HepG2 (cell line): ENCODE measurements around the gene CMTM4. TPM values are rescaled to one million over a fixed set of nuclear protein-coding genes. Genes with fewer than 3 reads are reported as not detected.

Source experiments
- AGO1 ChIP-seq: fragments of 200-400 bp; formaldehyde crosslinking; IDR thresholded peaks from 2 replicates; pipeline ENCODE4 v1.6.1; 2017; ENCODE audit warnings: mild to moderate bottlenecking, low read depth, low read length, moderate library complexity; ENCODE audit not compliant: poor library complexity, severe bottlenecking
- HMGA1 ChIP-seq: sonication (generic); formaldehyde crosslinking; conservative IDR thresholded peaks from 2 replicates; pipeline ENCODE4 v1.4.0; 2020; ENCODE audit warnings: missing genetic modification reagents
- KDM1A ChIP-seq: IDR thresholded peaks from 2 replicates; pipeline ENCODE4 v1.6.1; 2016; ENCODE audit warnings: missing compliant biosample characterization
- PAF1 ChIP-seq: IDR thresholded peaks from 2 replicates; pipeline ENCODE4 v1.6.1; 2016; ENCODE audit warnings: missing genetic modification reagents, missing compliant biosample characterization
- POGZ ChIP-seq: sonication (generic); formaldehyde crosslinking; IDR thresholded peaks from 2 replicates; pipeline ENCODE4 v1.4.0; 2020; ENCODE audit warnings: mild to moderate bottlenecking, missing genetic modification reagents
- RBM39 ChIP-seq: fragments of 200-400 bp; formaldehyde crosslinking; IDR thresholded peaks from one replicate; pipeline ENCODE4 v1.6.1; 2018; ENCODE audit warnings: antibody characterized with exemption, mild to moderate bottlenecking, low read depth, low read length; ENCODE audit not compliant: poor library complexity, severe bottlenecking
- SALL1 ChIP-seq: sonication (generic); formaldehyde crosslinking; IDR thresholded peaks from 2 replicates; pipeline ENCODE4 v1.8.0; 2022; ENCODE audit warnings: mild to moderate bottlenecking, missing genetic modification reagents
- ZNF329 ChIP-seq: sonication (generic); formaldehyde crosslinking; IDR thresholded peaks from 2 replicates; pipeline ENCODE4 v1.9.0; 2021; ENCODE audit warnings: low read depth, mild to moderate bottlenecking, missing genetic modification reagents
- ZNF460 ChIP-seq: sonication (generic); formaldehyde crosslinking; IDR thresholded peaks from 2 replicates; pipeline ENCODE4 v1.5.1; 2020; ENCODE audit warnings: missing genetic modification reagents, mild to moderate bottlenecking, borderline replicate concordance
- ZZZ3 ChIP-seq: sonication (generic); formaldehyde crosslinking; IDR thresholded peaks from 2 replicates; pipeline ENCODE4 v1.4.0; 2020; ENCODE audit warnings: missing genetic modification reagents, mild to moderate bottlenecking, borderline replicate concordance
- polyA plus RNA-seq, 8 experiments: library from polyadenylated mRNA; depleted of rRNA in 3 of 8; stranded (reverse) in 7 of 8; unstranded in 1 of 8; fragments of >200 nt; fragmentation: Illumina TruSeq in 4 of 8; extraction: Trizol in 4 of 8; gene quantifications; 2 replicates each; pipeline versions ENCODE4 v1.2.1 to v1.2.3, GENCODE V29; 2011 to 2016; ENCODE audit warnings: low read depth in 4 of 8, missing spikeins in 1 of 8, mixed read lengths in 1 of 8; ENCODE audit not compliant: insufficient read depth in 1 of 8
- total RNA-seq, 5 experiments: library from RNA; depleted of rRNA; stranded (reverse); fragments of >200 nt; fragmentation: Illumina TruSeq; extraction: Trizol; gene quantifications; 2 replicates each; pipeline ENCODE4 v1.2.3, GENCODE V29; 2016; ENCODE audit warnings: low read depth in 1 of 5
- TF ChIP-seq, protein P1 (sequence below): sonication (generic); formaldehyde crosslinking; IDR thresholded peaks from 2 replicates; pipeline ENCODE4 v1.5.1; 2020; ENCODE audit warnings: mild to moderate bottlenecking, missing genetic modification reagents, borderline replicate concordance
- TF ChIP-seq, protein P2 (sequence below): sonication (generic); formaldehyde crosslinking; conservative IDR thresholded peaks from 2 replicates; pipeline ENCODE4 v1.8.0; 2022; ENCODE audit warnings: low read depth, missing genetic modification reagents
- TF ChIP-seq, protein P3 (sequence below): sonication (generic); formaldehyde crosslinking; IDR thresholded peaks from 2 replicates; pipeline ENCODE4 v1.5.0; 2020; ENCODE audit warnings: missing genetic modification reagents
- TF ChIP-seq, protein P4 (sequence below): sonication (generic); formaldehyde crosslinking; IDR thresholded peaks from 2 replicates; pipeline ENCODE4 v1.5.0; 2020; ENCODE audit warnings: mild to moderate bottlenecking, missing genetic modification reagents
- TF ChIP-seq, protein P5 (sequence below): IDR thresholded peaks from 2 replicates; pipeline ENCODE4 v1.4.0; 2020; ENCODE audit warnings: mild to moderate bottlenecking, missing genetic modification reagents

Gene CMTM4
- total and polyA plus RNA-seq, 2 of the 13 experiments (the other 11 are each of a cell fraction or from before 2014, with no cell fraction given): 32.0 to 36.3 TPM

DNA sequence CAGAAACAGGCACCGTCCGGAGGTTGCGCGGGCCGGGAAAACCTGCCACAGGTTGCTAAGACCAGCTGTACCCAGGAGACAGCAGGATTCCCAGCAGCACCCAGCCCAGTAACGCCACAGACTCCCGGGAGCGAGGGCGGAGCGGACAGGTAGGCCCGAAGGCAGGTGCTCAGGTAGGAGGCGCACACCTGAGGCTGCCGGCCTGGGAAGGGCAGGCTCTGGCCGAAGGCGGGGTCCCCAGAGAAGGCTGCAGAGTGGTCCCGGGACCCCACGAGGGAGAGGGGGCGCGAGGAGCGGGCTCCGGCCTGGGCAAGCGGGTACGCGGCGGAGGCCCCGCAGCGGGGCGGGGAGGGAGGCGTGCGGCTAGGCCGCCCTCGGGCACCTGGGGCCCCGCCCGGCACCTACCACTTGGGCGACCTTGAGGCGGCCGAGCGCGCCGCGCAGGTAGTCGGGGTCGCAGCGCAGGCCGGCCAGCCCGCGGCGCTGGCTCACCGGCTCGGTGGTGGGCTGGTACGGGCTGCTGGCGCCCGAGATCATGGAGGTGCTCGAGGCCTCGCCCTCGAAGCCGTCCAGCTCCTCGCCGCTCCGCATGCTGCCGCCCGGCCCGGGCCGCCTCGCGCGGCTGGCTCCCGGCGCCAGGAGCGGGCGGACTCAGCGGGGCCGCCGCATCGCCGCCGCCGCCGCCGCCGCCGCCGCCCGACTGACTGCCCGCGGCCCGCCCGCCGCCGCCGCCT lies 441 bp downstream of the CMTM4 start (continued):
- TF ChIP-seq ZZZ3 (CRISPR knock-in tag): no peak
- peak; percentile 61; the same call in 1 of the 2 replicates for TF ChIP-seq ZNF329 (CRISPR knock-in tag)
- no peak for TF ChIP-seq RBM39
- TF ChIP-seq PAF1 (CRISPR knock-in tag): no peak
- TF ChIP-seq KDM1A (CRISPR knock-in tag): no peak
- TF ChIP-seq, protein P1, sequence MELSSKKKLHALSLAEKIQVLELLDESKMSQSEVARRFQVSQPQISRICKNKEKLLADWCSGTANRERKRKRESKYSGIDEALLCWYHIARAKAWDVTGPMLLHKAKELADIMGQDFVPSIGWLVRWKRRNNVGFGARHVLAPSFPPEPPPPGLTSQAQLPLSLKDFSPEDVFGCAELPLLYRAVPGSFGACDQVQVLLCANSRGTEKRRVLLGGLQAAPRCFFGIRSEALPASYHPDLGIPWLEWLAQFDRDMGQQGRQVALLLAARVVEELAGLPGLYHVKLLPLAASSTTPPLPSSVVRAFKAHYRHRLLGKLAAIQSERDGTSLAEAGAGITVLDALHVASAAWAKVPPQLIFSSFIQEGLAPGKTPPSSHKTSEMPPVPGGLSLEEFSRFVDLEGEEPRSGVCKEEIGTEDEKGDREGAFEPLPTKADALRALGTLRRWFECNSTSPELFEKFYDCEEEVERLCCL (CRISPR knock-in tag): no peak
- TF ChIP-seq, protein P2, sequence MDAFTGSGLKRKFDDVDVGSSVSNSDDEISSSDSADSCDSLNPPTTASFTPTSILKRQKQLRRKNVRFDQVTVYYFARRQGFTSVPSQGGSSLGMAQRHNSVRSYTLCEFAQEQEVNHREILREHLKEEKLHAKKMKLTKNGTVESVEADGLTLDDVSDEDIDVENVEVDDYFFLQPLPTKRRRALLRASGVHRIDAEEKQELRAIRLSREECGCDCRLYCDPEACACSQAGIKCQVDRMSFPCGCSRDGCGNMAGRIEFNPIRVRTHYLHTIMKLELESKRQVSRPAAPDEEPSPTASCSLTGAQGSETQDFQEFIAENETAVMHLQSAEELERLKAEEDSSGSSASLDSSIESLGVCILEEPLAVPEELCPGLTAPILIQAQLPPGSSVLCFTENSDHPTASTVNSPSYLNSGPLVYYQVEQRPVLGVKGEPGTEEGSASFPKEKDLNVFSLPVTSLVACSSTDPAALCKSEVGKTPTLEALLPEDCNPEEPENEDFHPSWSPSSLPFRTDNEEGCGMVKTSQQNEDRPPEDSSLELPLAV (CRISPR knock-in tag): no peak
- TF ChIP-seq, protein P3, sequence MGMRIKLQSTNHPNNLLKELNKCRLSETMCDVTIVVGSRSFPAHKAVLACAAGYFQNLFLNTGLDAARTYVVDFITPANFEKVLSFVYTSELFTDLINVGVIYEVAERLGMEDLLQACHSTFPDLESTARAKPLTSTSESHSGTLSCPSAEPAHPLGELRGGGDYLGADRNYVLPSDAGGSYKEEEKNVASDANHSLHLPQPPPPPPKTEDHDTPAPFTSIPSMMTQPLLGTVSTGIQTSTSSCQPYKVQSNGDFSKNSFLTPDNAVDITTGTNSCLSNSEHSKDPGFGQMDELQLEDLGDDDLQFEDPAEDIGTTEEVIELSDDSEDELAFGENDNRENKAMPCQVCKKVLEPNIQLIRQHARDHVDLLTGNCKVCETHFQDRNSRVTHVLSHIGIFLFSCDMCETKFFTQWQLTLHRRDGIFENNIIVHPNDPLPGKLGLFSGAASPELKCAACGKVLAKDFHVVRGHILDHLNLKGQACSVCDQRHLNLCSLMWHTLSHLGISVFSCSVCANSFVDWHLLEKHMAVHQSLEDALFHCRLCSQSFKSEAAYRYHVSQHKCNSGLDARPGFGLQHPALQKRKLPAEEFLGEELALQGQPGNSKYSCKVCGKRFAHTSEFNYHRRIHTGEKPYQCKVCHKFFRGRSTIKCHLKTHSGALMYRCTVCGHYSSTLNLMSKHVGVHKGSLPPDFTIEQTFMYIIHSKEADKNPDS (CRISPR knock-in tag): no peak
- TF ChIP-seq HMGA1: no peak
- peak; percentile 32; the same call in 1 of the 2 replicates for TF ChIP-seq SALL1 (CRISPR knock-in tag)
- no peak for TF ChIP-seq POGZ (CRISPR knock-in tag)
- TF ChIP-seq, protein P4, sequence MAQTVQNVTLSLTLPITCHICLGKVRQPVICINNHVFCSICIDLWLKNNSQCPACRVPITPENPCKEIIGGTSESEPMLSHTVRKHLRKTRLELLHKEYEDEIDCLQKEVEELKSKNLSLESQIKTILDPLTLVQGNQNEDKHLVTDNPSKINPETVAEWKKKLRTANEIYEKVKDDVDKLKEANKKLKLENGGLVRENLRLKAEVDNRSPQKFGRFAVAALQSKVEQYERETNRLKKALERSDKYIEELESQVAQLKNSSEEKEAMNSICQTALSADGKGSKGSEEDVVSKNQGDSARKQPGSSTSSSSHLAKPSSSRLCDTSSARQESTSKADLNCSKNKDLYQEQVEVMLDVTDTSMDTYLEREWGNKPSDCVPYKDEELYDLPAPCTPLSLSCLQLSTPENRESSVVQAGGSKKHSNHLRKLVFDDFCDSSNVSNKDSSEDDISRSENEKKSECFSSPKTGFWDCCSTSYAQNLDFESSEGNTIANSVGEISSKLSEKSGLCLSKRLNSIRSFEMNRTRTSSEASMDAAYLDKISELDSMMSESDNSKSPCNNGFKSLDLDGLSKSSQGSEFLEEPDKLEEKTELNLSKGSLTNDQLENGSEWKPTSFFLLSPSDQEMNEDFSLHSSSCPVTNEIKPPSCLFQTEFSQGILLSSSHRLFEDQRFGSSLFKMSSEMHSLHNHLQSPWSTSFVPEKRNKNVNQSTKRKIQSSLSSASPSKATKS (CRISPR knock-in tag): no peak
- TF ChIP-seq AGO1: peak; percentile 26
- no peak for TF ChIP-seq ZNF460
- TF ChIP-seq, protein P5, sequence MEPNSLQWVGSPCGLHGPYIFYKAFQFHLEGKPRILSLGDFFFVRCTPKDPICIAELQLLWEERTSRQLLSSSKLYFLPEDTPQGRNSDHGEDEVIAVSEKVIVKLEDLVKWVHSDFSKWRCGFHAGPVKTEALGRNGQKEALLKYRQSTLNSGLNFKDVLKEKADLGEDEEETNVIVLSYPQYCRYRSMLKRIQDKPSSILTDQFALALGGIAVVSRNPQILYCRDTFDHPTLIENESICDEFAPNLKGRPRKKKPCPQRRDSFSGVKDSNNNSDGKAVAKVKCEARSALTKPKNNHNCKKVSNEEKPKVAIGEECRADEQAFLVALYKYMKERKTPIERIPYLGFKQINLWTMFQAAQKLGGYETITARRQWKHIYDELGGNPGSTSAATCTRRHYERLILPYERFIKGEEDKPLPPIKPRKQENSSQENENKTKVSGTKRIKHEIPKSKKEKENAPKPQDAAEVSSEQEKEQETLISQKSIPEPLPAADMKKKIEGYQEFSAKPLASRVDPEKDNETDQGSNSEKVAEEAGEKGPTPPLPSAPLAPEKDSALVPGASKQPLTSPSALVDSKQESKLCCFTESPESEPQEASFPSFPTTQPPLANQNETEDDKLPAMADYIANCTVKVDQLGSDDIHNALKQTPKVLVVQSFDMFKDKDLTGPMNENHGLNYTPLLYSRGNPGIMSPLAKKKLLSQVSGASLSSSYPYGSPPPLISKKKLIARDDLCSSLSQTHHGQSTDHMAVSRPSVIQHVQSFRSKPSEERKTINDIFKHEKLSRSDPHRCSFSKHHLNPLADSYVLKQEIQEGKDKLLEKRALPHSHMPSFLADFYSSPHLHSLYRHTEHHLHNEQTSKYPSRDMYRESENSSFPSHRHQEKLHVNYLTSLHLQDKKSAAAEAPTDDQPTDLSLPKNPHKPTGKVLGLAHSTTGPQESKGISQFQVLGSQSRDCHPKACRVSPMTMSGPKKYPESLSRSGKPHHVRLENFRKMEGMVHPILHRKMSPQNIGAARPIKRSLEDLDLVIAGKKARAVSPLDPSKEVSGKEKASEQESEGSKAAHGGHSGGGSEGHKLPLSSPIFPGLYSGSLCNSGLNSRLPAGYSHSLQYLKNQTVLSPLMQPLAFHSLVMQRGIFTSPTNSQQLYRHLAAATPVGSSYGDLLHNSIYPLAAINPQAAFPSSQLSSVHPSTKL: 0 out of 2 replicates have a peak, but pooled peaks have one; percentile 6
